ENCODE measurements around the gene XRCC4.

Gene XRCC4

DNA sequence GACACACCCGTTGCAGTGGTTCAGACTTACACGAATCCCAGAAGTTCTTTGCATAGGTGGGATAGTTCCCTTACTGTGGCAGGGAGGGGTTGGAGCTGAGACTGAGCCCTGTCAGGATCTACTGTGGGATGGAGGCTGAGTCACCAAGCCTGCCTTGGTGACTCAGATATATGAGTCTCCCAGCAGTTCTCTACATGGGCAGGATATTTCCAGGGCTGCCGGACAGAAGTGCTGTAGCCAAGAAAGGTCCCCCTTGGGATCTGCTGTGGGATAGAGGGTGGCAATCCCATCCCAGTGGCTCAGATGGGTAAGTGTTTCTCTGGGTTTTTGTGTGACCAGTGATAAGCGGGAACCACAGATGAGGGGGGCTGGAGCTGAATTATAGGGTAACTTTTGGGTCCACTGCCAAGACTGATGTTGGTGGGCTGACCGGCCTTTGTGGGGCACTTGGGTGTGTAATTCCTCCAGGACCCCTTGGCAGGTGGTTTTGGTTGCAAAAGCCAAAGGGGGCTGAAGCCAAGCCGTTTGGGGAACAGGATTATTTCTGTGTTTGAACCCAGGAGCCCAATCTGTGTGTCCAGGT lies 18.7 kb downstream of the XRCC4 start:
- H3K36me3 ChIP-seq (ENCODE audit: insufficient read depth, low read length) = no peaks in the 10 kb centered on the region
- no peak overlapping the region for H2AFZ ChIP-seq (ENCODE audit: low read length, unreplicated experiment)
- H3K4me3 ChIP-seq (ENCODE audit: low read depth, low read length) = no peak overlapping the region
- no peaks in the 10 kb centered on the region for H3K79me2 ChIP-seq (ENCODE audit: control insufficient read depth, insufficient read depth, low read length, unreplicated experiment)
- no peaks in the 10 kb centered on the region for H3K27me3 ChIP-seq (ENCODE audit: insufficient read depth, low read length)
- no peak overlapping the region for H3K27ac ChIP-seq (ENCODE audit: low read depth, low read length)
- H3K4me1 ChIP-seq (ENCODE audit: control insufficient read depth, insufficient read depth, low read length, unreplicated experiment) = peaks cover 31% of the 10 kb centered on the region

DNA sequence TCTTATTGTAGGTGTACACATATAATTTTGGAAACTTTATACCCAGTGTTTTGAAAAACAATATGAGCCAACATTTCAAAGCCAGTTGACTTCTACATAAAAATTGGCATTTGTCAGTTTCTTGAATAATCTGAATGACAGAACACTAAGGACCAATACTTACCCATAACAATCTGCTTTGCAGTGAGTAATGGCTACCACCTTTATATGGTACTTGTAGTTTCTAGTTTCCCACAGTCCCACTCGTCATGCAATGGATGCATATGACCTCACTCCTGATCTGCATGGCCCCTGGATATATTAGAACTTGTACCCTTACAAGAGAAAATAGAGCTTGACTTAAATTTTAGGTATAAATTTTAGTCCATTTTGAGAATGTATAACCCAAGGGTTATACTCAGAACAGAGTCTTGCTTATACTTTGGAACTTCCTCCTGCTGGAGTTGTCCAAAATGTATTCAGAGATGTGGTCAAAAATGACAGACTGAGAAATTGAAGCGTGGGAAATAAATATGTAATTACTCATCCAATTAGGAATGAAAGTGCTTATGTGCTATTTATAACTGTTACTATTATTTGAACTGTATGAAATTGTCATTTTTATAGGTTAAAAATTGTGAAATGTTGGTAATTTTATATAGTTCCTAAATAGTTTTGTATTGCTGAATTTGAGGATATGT lies 19.5 kb downstream of the XRCC4 start:
- H3K36me3 ChIP-seq (ENCODE audit: insufficient read depth, low read length) = no peaks in the 10 kb centered on the region
- H3K4me3 ChIP-seq (ENCODE audit: low read depth, low read length) = no peak overlapping the region
- no peak overlapping the region for H3K27ac ChIP-seq (ENCODE audit: low read depth, low read length)
- H2AFZ ChIP-seq (ENCODE audit: low read length, unreplicated experiment) = no peak overlapping the region
- no peaks in the 10 kb centered on the region for H3K27me3 ChIP-seq (ENCODE audit: insufficient read depth, low read length)
- H3K79me2 ChIP-seq (ENCODE audit: control insufficient read depth, insufficient read depth, low read length, unreplicated experiment) = no peaks in the 10 kb centered on the region
- peaks cover 31% of the 10 kb centered on the region for H3K4me1 ChIP-seq (ENCODE audit: control insufficient read depth, insufficient read depth, low read length, unreplicated experiment)

DNA sequence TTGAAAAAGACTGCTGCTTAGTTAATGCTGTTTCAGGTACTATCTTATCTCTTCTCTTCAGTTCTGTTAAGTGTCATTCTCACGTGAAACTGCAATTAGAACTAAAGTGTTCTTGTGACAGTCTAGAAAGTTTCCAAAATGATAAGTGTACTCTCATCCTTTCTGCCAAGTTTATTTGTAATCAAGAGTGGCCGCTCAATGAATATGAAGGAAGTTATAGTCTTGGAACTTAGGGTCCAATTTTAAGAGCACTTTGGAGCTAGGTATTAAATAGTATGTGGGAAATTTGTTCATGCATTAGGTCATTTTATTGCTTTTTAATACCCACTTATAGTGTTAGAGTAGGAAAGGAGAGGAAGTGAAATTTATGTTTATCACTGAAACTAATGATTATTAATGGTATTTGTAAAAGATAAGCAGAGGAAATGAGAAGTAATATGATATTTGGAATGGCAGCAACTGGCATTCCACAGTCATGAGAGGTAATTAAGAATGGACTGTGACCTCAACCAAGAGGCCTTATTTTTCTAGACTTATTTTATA lies 20.4 kb downstream of the XRCC4 start:
- Histone ChIP-seq H2AFZ (ENCODE audit: low read length, unreplicated experiment) (no peak overlapping the region), H3K36me3 (ENCODE audit: insufficient read depth, low read length) (no peaks in the 10 kb centered on the region), H3K4me3 (ENCODE audit: low read depth, low read length) (no peak overlapping the region), H3K4me1 (ENCODE audit: control insufficient read depth, insufficient read depth, low read length, unreplicated experiment) (peaks cover 31% of the 10 kb centered on the region), H3K27me3 (ENCODE audit: insufficient read depth, low read length) (no peaks in the 10 kb centered on the region), H3K79me2 (ENCODE audit: control insufficient read depth, insufficient read depth, low read length, unreplicated experiment) (no peaks in the 10 kb centered on the region), H3K27ac (ENCODE audit: low read depth, low read length) (no peak overlapping the region)

DNA sequence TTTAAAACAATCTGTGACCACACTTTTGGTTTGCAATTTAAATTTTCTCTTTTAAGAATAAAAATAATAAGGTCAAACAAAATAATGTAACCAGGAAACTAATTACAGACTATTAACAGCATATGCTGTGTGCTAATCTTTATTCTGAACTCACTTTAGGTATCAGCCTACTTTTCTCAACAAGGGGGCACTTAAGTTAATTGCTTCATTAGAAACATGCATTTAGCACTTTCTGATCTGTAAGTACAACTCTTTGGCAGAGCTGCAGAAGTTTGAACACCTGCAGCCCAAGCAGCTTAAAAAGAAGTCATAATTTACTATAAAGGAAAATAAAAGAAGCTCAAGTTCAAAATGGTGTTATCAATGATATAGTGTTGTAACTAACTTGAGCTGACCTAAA lies 21.7 kb downstream of the XRCC4 start:
- Histone ChIP-seq H3K4me1 (ENCODE audit: control insufficient read depth, insufficient read depth, low read length, unreplicated experiment) (peaks cover 31% of the 10 kb centered on the region), H3K27me3 (ENCODE audit: insufficient read depth, low read length) (no peaks in the 10 kb centered on the region), H3K27ac (ENCODE audit: low read depth, low read length) (no peak overlapping the region), H3K4me3 (ENCODE audit: low read depth, low read length) (no peak overlapping the region), H3K36me3 (ENCODE audit: insufficient read depth, low read length) (no peaks in the 10 kb centered on the region), H2AFZ (ENCODE audit: low read length, unreplicated experiment) (no peak overlapping the region), H3K79me2 (ENCODE audit: control insufficient read depth, insufficient read depth, low read length, unreplicated experiment) (no peaks in the 10 kb centered on the region)

DNA sequence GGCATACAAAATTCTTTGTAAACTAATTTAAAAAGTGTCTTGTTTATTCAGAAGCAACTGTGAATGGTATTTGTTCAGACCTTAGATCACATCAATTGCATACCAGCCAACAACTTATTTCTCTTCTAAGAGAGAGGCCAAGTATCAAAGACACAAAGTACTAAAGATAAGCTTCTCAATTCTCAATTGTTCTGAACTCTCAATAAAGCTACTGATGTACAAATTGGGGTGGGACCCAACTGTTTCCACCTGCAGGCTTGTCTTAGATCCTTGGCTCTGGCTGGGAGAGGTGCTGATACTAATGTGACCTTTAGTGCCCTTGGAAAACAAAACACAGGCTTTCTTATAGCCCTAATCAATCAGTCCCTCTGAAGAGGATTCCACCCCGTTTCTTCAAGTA lies 22.1 kb downstream of the XRCC4 start:
- peaks cover 31% of the 10 kb centered on the region for H3K4me1 ChIP-seq (ENCODE audit: control insufficient read depth, insufficient read depth, low read length, unreplicated experiment)
- no peaks in the 10 kb centered on the region for H3K79me2 ChIP-seq (ENCODE audit: control insufficient read depth, insufficient read depth, low read length, unreplicated experiment)
- H3K27ac ChIP-seq (ENCODE audit: low read depth, low read length) = no peak overlapping the region
- no peak overlapping the region for H3K4me3 ChIP-seq (ENCODE audit: low read depth, low read length)
- H3K36me3 ChIP-seq (ENCODE audit: insufficient read depth, low read length) = no peaks in the 10 kb centered on the region
- H3K27me3 ChIP-seq (ENCODE audit: insufficient read depth, low read length) = no peaks in the 10 kb centered on the region
- H2AFZ ChIP-seq (ENCODE audit: low read length, unreplicated experiment) = no peak overlapping the region

DNA sequence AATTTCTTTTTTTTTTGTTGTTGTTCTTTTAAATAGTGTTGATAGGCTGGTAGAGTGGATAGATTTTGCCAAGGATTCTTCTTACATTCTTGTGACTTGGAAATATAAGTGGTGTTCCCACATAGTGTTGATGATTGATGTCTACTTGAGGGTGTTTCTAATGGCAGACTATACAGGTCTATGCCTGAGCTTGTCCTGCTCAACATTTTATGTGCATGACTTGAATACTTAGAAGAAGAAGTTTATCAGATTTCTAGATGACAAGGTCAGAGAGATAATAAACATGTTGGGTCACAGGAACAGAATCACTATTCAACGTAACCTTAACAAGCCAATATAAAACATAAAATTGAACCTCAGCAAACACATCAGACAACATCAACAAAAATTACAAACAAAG lies 24.2 kb downstream of the XRCC4 start:
- H3K79me2 ChIP-seq (ENCODE audit: control insufficient read depth, insufficient read depth, low read length, unreplicated experiment) = no peaks in the 10 kb centered on the region

DNA sequence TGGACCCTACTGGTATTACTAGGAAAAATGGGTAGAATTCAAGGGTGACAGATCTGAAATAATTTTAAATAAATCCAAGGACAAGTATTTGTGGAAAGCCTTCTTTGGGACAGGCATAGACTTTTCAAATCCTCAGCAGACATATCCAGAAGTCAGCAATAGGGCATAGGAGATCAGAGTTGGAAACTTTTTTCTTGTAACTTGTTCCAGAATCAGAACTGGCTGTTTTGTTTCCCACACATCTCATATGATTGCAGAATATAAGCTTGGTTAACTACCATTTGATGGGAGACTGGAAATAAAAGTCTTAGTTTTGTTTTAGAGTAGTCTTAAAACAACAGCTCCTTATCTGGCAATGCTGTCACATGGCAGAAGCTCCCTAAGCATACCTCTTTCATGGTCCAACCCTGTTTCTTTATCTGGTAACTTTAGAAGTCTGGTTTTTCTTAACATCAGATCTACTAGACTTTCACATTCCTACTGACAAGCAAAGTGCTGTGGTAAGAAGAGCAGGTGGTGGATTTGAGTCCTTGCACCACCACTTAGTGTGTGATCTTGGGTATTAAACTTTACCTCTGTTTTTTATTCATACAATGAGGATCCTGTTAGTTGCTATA lies 25.1 kb downstream of the XRCC4 start:
- Histone ChIP-seq H3K36me3 (ENCODE audit: insufficient read depth, low read length) (no peaks in the 10 kb centered on the region; the same call in 1 of the 2 replicates), H3K79me2 (ENCODE audit: control insufficient read depth, insufficient read depth, low read length, unreplicated experiment) (no peaks in the 10 kb centered on the region), H3K4me3 (ENCODE audit: low read depth, low read length) (no peak overlapping the region), H3K27ac (ENCODE audit: low read depth, low read length) (no peak overlapping the region), H3K27me3 (ENCODE audit: insufficient read depth, low read length) (no peaks in the 10 kb centered on the region), H3K4me1 (ENCODE audit: control insufficient read depth, insufficient read depth, low read length, unreplicated experiment) (peaks cover 10% of the 10 kb centered on the region), H2AFZ (ENCODE audit: low read length, unreplicated experiment) (no peak overlapping the region)

More for the DNA sequence above, 24.2 kb downstream of the XRCC4 start:
- H3K4me1 ChIP-seq (ENCODE audit: control insufficient read depth, insufficient read depth, low read length, unreplicated experiment) = peaks cover 20% of the 10 kb centered on the region
- no peak overlapping the region for H3K27ac ChIP-seq (ENCODE audit: low read depth, low read length)
- no peaks in the 10 kb centered on the region; the same call in 1 of the 2 replicates for H3K36me3 ChIP-seq (ENCODE audit: insufficient read depth, low read length)
- H3K4me3 ChIP-seq (ENCODE audit: low read depth, low read length) = no peak overlapping the region
- no peak overlapping the region for H2AFZ ChIP-seq (ENCODE audit: low read length, unreplicated experiment)
- H3K27me3 ChIP-seq (ENCODE audit: insufficient read depth, low read length) = no peaks in the 10 kb centered on the region

DNA sequence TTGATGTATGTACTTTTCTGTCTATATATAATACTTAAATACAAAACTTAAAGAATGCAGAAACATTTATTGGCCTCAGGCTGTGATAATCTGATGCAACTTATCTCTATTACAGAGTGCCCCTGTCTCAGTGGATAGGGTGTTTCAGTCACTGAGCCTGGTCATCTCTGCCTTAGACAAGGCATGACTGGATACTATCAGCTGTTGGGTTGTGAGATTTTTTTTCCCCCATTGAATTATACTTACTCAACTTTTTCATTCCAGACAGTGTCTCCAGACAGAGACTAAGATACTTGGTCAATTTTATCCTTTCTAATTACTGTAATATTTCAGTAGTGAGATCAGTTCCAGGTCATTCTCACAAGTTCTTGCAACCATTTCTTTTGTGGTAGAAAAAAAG lies 26.7 kb downstream of the XRCC4 start:
- H2AFZ ChIP-seq (ENCODE audit: low read length, unreplicated experiment) = no peak overlapping the region
- H3K4me1 ChIP-seq (ENCODE audit: control insufficient read depth, insufficient read depth, low read length, unreplicated experiment) = no peaks in the 10 kb centered on the region
- H3K79me2 ChIP-seq (ENCODE audit: control insufficient read depth, insufficient read depth, low read length, unreplicated experiment) = no peaks in the 10 kb centered on the region
- H3K27ac ChIP-seq (ENCODE audit: low read depth, low read length) = no peak overlapping the region
- H3K27me3 ChIP-seq (ENCODE audit: insufficient read depth, low read length) = no peaks in the 10 kb centered on the region
- no peak overlapping the region for H3K4me3 ChIP-seq (ENCODE audit: low read depth, low read length)
- no peaks in the 10 kb centered on the region; the same call in 1 of the 2 replicates for H3K36me3 ChIP-seq (ENCODE audit: insufficient read depth, low read length)

DNA sequence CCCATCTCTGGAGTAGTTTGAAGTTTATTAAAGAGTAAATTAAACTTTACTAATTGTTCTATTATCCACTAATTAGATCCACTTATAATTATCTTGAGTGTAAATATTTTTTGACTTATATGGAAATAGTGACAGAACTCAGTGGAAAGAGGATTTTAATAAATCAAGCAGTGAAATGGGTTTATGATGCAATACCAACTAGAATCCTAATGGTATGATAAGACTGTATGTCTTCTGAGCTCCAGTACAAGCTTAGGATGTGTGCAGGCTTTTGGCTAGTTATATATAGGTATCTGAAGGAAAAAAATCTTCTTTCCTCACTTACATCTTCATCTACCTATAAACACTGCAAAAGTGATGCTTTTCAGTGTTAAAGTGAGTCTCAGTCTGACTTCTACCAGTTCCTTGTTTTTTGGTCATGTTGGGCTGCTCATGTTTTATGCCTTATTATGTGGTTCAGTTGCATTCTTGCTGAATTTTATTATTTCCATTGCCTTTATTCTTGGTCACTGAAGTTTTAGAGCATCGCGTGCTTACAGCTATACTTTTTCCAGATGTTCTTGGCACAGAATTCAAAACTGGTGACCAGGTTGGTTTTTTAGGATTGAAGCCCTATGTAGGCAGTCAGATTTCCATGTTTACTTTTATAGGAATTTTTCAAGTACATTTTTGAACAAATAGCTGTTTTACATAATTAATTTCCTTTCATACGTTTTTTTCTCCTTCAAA lies 30.5 kb downstream of the XRCC4 start:
- no peak overlapping the region for H3K27ac ChIP-seq (ENCODE audit: low read depth, low read length)
- H3K79me2 ChIP-seq (ENCODE audit: control insufficient read depth, insufficient read depth, low read length, unreplicated experiment) = no peaks in the 10 kb centered on the region
- H3K4me1 ChIP-seq (ENCODE audit: control insufficient read depth, insufficient read depth, low read length, unreplicated experiment) = no peaks in the 10 kb centered on the region
- no peak overlapping the region for H3K4me3 ChIP-seq (ENCODE audit: low read depth, low read length)
- no peaks in the 10 kb centered on the region for H3K27me3 ChIP-seq (ENCODE audit: insufficient read depth, low read length)
- no peak overlapping the region for H2AFZ ChIP-seq (ENCODE audit: low read length, unreplicated experiment)
- peaks cover 3% of the 10 kb centered on the region; the same call in 1 of the 2 replicates for H3K36me3 ChIP-seq (ENCODE audit: insufficient read depth, low read length)

DNA sequence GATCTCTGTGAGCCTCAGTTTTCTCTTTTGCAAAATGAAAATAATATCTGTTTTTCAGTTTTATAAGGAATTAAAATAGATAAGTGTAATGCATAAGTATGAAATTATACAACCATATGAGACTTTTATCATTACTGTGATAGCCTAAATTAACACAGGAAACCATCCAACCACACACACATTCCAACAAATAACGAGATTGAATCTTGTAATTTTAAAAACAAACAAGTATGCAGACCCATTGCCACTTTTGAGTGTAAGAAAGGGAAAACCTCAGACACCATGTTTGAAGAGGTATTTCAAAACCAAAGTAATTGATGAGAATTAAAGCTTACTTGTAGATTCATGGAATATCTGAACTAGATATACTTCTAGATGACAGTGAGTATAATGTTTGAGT lies 32.0 kb downstream of the XRCC4 start:
- Histone ChIP-seq H2AFZ (ENCODE audit: low read length, unreplicated experiment) (no peak overlapping the region), H3K4me3 (ENCODE audit: low read depth, low read length) (no peak overlapping the region), H3K4me1 (ENCODE audit: control insufficient read depth, insufficient read depth, low read length, unreplicated experiment) (no peaks in the 10 kb centered on the region), H3K79me2 (ENCODE audit: control insufficient read depth, insufficient read depth, low read length, unreplicated experiment) (no peaks in the 10 kb centered on the region), H3K36me3 (ENCODE audit: insufficient read depth, low read length) (peaks cover 3% of the 10 kb centered on the region; the same call in 1 of the 2 replicates), H3K27me3 (ENCODE audit: insufficient read depth, low read length) (no peaks in the 10 kb centered on the region), H3K27ac (ENCODE audit: low read depth, low read length) (no peak overlapping the region)

All from ACC112 (cell line).